MM.1S (cell line): Measurements from ENCODE around the gene CCDC27.

Experiments used
- EZH2phosphoT487 ChIP-seq: fragments of 300-600 bp; sonication (generic); IDR thresholded peaks from 2 replicates; pipeline ENCODE4 v1.6.1; 2018; ENCODE audit warnings: antibody characterized with exemption, low read length
- TF ChIP-seq, protein P1 (sequence below): fragments of 300-600 bp; sonication (generic); IDR thresholded peaks from 2 replicates; pipeline ENCODE4 v1.5.1; 2016; ENCODE audit warnings: antibody characterized with exemption, low read length, mixed read lengths

DNA sequence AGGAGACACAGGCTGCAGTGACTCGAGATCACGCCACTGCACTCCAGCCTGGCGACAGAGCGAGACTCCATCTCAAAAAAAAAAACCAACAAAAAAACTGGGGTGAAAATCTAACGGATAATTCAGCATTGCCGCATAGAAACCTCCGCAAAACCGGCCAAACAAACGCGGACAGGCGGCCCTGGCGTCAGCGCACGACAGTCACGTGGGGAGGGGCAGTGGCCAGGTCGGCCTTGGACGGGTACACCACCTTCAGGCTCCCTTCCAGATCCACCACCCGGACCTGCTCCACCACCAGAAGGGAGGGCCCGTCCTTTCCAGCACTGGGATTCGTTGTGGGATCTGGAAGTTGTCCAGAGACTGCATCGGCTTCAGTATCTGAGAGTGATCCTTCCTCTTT lies 28.7 kb downstream of the CCDC27 start:
- TF ChIP-seq, protein P1, sequence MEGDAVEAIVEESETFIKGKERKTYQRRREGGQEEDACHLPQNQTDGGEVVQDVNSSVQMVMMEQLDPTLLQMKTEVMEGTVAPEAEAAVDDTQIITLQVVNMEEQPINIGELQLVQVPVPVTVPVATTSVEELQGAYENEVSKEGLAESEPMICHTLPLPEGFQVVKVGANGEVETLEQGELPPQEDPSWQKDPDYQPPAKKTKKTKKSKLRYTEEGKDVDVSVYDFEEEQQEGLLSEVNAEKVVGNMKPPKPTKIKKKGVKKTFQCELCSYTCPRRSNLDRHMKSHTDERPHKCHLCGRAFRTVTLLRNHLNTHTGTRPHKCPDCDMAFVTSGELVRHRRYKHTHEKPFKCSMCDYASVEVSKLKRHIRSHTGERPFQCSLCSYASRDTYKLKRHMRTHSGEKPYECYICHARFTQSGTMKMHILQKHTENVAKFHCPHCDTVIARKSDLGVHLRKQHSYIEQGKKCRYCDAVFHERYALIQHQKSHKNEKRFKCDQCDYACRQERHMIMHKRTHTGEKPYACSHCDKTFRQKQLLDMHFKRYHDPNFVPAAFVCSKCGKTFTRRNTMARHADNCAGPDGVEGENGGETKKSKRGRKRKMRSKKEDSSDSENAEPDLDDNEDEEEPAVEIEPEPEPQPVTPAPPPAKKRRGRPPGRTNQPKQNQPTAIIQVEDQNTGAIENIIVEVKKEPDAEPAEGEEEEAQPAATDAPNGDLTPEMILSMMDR: no peak
- TF ChIP-seq EZH2phosphoT487: no peak
